ENCODE results near the gene TUBA4A. TPM values are rescaled to one million over a fixed set of nuclear protein-coding genes. Genes with fewer than 3 reads are reported as not detected.

Gene TUBA4A
- total and polyA plus RNA-seq, 2 of the 4 experiments (the other 2 are of a cell fraction): 21.9 to 35.6 TPM

DNA sequence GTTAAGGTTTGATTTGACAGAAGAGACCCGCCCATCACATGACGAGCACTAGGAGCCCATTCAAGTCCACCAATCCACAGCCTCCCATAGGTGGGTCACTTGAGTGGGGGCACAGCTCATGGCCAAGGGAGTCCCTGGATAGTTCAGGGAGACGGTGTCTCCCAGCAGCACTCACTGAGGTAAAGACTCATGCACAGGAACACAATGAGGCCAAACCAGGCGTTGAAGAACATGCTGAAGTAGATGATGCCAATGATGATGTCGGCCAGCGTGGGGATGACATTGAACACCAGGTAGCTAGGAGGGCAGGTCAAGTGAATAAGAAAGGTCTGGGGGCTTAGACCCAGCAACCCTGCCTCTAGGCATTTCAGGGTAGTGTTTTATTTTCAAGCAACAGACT is 38.9 kb downstream of the TUBA4A start (continued):
- no peak for TF ChIP-seq SMC3 (IDR thresholded peaks at IDR 0.05; ENCODE audit: low read depth, low read length)
- no peak for TF ChIP-seq NFE2L2 (IDR thresholded peaks at IDR 0.05; ENCODE audit: low read depth, low read length)
- no peak for TF ChIP-seq MAFK (IDR thresholded peaks at IDR 0.05; ENCODE audit: low read depth, low read length)
- no peak for TF ChIP-seq RCOR1 (IDR thresholded peaks at IDR 0.05; ENCODE audit: insufficient replicate concordance, low read length)

DNA sequence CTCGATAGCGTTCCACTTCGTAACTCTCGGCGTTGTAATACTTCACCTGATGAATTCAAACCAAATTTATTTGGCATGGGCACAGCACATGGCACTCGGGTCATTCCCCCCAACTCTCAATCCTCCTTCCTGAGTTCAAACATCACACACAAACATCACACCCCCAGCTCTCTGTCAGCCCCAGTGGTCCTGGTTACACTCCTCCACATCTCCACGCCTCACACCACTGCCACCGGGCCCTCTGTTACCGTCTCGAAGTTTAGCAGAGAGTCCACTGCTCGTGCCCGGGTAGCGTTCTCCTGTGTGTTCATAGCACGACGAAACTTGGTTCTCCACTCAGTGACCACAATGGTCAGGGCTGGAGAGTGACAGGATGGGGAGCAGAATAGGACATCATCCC is 39.6 kb downstream of the TUBA4A start:
- Histone ChIP-seq H2AK9ac (replicated peaks; ENCODE audit: low read depth, low read length, poor library complexity) (peak overlapping the region; percentile 12), H3K14ac (replicated peaks; ENCODE audit: low read depth, low read length) (no peak overlapping the region), H3K9ac (ENCODE audit: low read depth, low read length) (no peak overlapping the region), H2AK5ac (ENCODE audit: low read depth, low read length) (no peak overlapping the region), H3K23ac (ENCODE audit: low read depth, low read length) (no peak overlapping the region), H2AFZ (replicated peaks; ENCODE audit: low read length, poor library complexity) (no peak overlapping the region), H2BK20ac (ENCODE audit: low read depth, low read length) (no peak overlapping the region), H3K4me3 (ENCODE audit: insufficient read depth, low read depth, low read length) (no peak overlapping the region), H3K4ac (ENCODE audit: low read depth, low read length) (no peak overlapping the region), H2BK5ac (ENCODE audit: low read depth, low read length, poor library complexity, severe bottlenecking) (no peak overlapping the region), H3K9me1 (ENCODE audit: insufficient read depth, low read length) (peaks cover 6% of the 10 kb centered on the region), H3K27me3 (ENCODE audit: control insufficient read depth, insufficient read depth, low read length) (no peaks in the 10 kb centered on the region), H3K9me3 (ENCODE audit: control insufficient read depth, insufficient read depth, low read length) (no peaks in the 10 kb centered on the region), H3K18ac (ENCODE audit: low read depth, low read length) (no peak overlapping the region), H4K20me1 (ENCODE audit: insufficient read depth, low read length) (peaks cover 11% of the 10 kb centered on the region), H3K79me1 (ENCODE audit: low read depth in 1 of 2, low read length in 2 of 2) (peaks cover 8 to 26% of the 10 kb centered on the region in 2 experiments; a peak in 3 of 4 replicates), H3K4me1 (ENCODE audit: control insufficient read depth, insufficient read depth, low read length) (peaks cover 1% of the 10 kb centered on the region; the same call in 1 of the 2 replicates), H2BK15ac (ENCODE audit: low read depth, low read length) (no peak overlapping the region), H4K5ac (ENCODE audit: low read depth, low read length) (no peak overlapping the region), H2BK120ac (ENCODE audit: low read depth, low read length) (no peak overlapping the region), H3K27ac (ENCODE audit: insufficient read depth, low read length) (no peak overlapping the region), H4K8ac (ENCODE audit: low read depth in 2 of 2, low read length in 2 of 2) (no peak overlapping the region), H4K91ac (ENCODE audit: insufficient read depth, low read depth, low read length) (no peak overlapping the region), H3K4me2 (ENCODE audit: low read depth, low read length) (no peak overlapping the region), H3K36me3 (ENCODE audit: control insufficient read depth, insufficient read depth, low read length) (peaks cover 52% of the 10 kb centered on the region), H3K56ac (ENCODE audit: extremely low read depth, insufficient read depth, low read length) (no peak overlapping the region)
- intact Hi-C loops (cut with micrococcal nuclease) (no loop called here), in situ Hi-C loops (cut with MboI; ENCODE audit: low sequenced_read_pairs) (no loop called here), dilution Hi-C loops (cut with HindIII; ENCODE audit: low sequenced_read_pairs, unreplicated experiment) (no loop called here)
- DNase-seq (no peak), ATAC-seq (ENCODE audit: low read depth) (no peak)
- no TSS peak for BruUV-seq (replicated peaks)
- ChIA-PET POLR2A (ENCODE audit: unreplicated experiment) (interaction anchor here (0.6 kb wide), 1 partner anchor 28 kb away, joined by 4 read pairs; no protein-coding TSS in a partner anchor), CTCF (no interaction called here)
- no peak for TF ChIP-seq SMC3 (IDR thresholded peaks at IDR 0.05; ENCODE audit: low read depth, low read length)
- TF ChIP-seq, protein P1, sequence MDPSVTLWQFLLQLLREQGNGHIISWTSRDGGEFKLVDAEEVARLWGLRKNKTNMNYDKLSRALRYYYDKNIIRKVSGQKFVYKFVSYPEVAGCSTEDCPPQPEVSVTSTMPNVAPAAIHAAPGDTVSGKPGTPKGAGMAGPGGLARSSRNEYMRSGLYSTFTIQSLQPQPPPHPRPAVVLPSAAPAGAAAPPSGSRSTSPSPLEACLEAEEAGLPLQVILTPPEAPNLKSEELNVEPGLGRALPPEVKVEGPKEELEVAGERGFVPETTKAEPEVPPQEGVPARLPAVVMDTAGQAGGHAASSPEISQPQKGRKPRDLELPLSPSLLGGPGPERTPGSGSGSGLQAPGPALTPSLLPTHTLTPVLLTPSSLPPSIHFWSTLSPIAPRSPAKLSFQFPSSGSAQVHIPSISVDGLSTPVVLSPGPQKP (IDR thresholded peaks at IDR 0.05; ENCODE audit: borderline replicate concordance, low read depth, low read length): no peak
- TF ChIP-seq, protein P2, sequence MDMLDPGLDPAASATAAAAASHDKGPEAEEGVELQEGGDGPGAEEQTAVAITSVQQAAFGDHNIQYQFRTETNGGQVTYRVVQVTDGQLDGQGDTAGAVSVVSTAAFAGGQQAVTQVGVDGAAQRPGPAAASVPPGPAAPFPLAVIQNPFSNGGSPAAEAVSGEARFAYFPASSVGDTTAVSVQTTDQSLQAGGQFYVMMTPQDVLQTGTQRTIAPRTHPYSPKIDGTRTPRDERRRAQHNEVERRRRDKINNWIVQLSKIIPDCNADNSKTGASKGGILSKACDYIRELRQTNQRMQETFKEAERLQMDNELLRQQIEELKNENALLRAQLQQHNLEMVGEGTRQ (IDR thresholded peaks at IDR 0.05; ENCODE audit: low read depth, low read length): no peak
- 96% methylated on average over 8 of the region's 15 CpGs; no CpG with 5 or more reads in 1 of the 2 experiments for WGBS, 2 experiments (ENCODE audit: extremely low coverage in 2 of 2, insufficient read length in 1 of 2)

Measured in IMR-90 (cell line).